Smooth muscle cell (in vitro differentiated cells): ENCODE data around the gene UGT2B7. TPM values are rescaled to one million over a fixed set of nuclear protein-coding genes. Genes with fewer than 3 reads are reported as not detected.
"Not testable (repeated sequence)": the region's sequence is repeated elsewhere in the genome, so short reads cannot be mapped to it uniquely, and the experiment has no call there.

ENCODE experiments used
- DNase-seq: peaks from one replicate; lab custom pipeline; 2025; ENCODE audit not compliant: unreplicated experiment; lab: John Stamatoyannopoulos, UW
- H2AFZ ChIP-seq: fragments of 200-600 bp; sonication (generic); 2 replicates; pipeline ENCODE4 v1.6.0; 2016; ENCODE audit warnings: antibody characterized with exemption, low read depth, mild to moderate bottlenecking
- H3F3A ChIP-seq: fragments of 200-600 bp; sonication (generic); 2 replicates; pipeline ENCODE4 v1.6.0; 2017; ENCODE audit warnings: antibody characterized with exemption, low read depth
- H3K27ac ChIP-seq: fragments of 200-600 bp; sonication (generic); 2 replicates; pipeline ENCODE4 v1.5.1; 2016; ENCODE audit warnings: low read depth, mild to moderate bottlenecking
- H3K27me3 ChIP-seq: fragments of 200-600 bp; sonication (generic); 2 replicates; pipeline ENCODE4 v1.6.1; 2016; ENCODE audit warnings: low read depth, mild to moderate bottlenecking
- H3K36me3 ChIP-seq: fragments of 200-600 bp; sonication (generic); 2 replicates; pipeline ENCODE4 v1.5.1; 2016; ENCODE audit warnings: low read depth
- H3K4me1 ChIP-seq: fragments of 200-600 bp; sonication (generic); 2 replicates; pipeline ENCODE4 v1.5.1; 2016; ENCODE audit warnings: low read depth
- H3K4me2 ChIP-seq: fragments of 200-600 bp; sonication (generic); 2 replicates; pipeline ENCODE4 v1.6.0; 2016; ENCODE audit warnings: mild to moderate bottlenecking
- H3K4me3 ChIP-seq: fragments of 200-600 bp; sonication (generic); 2 replicates; pipeline ENCODE4 v1.5.1; 2016; ENCODE audit warnings: mild to moderate bottlenecking
- H3K79me2 ChIP-seq: fragments of 200-600 bp; sonication (generic); 2 replicates; pipeline ENCODE4 v1.6.0; 2016; ENCODE audit warnings: low read depth, mild to moderate bottlenecking
- H3K9ac ChIP-seq: fragments of 200-600 bp; sonication (generic); 2 replicates; pipeline ENCODE4 v1.6.0; 2016; ENCODE audit warnings: low read depth
- H3K9me3 ChIP-seq: fragments of 200-600 bp; sonication (generic); replicated peaks from 2 replicates; pipeline ENCODE4 v1.5.1; 2016; ENCODE audit warnings: low read depth
- H4K20me1 ChIP-seq: fragments of 200-600 bp; sonication (generic); 2 replicates; pipeline ENCODE4 v1.6.0; 2016; ENCODE audit warnings: low read depth
- CTCF ChIP-seq: fragments of 200-600 bp; sonication (generic); IDR thresholded peaks from 2 replicates; pipeline ENCODE4 v1.5.1; 2017; ENCODE audit warnings: borderline replicate concordance, mild to moderate bottlenecking, antibody characterized with exemption; ENCODE audit not compliant: insufficient read depth, poor library complexity, severe bottlenecking
- WGBS: methylation state at CpG from one replicate; pipeline ENCODE4 v1.1.7; 2016; ENCODE audit warnings: low lambda C conversion rate; 5-methylcytosine and 5-hydroxymethylcytosine counted together
- polyA plus RNA-seq: library from polyadenylated mRNA; unstranded; fragments of >200 nt; fragmentation: Nextera tagmentation; extraction: Ambion mirVana; gene quantifications from 2 replicates; pipeline ENCODE4 v1.2.1, GENCODE V29; 2016
- total RNA-seq: library from RNA; depleted of rRNA; stranded (reverse); fragments of >200 nt; gene quantifications from 2 replicates; pipeline ENCODE4 v1.2.3, GENCODE V29; 2014

Gene UGT2B7
- total RNA-seq (0.45 and 6.5 TPM in 2 replicates), polyA plus RNA-seq (2.6 and 3.6 TPM in 2 replicates)

- Histone ChIP-seq H3F3A (no peaks in the 10 kb centered on the region), H2AFZ (peak within 1 kb of the TSS; percentile 75), H4K20me1 (no peaks in the 10 kb centered on the region), H3K4me2 (no peak within 1 kb of the TSS), H3K9ac (no peak within 1 kb of the TSS), H3K4me3 (no peak within 1 kb of the TSS), H3K27me3 (no peaks in the 10 kb centered on the region), H3K9me3 (no peaks in the 10 kb centered on the region), H3K79me2 (no peaks in the 10 kb centered on the region), H3K27ac (no peak within 1 kb of the TSS), H3K4me1 (peaks cover 3% of the 10 kb centered on the region), H3K36me3 (no peaks in the 10 kb centered on the region)
- no peak for TF ChIP-seq CTCF
- no peak for DNase-seq
Measured at GRCh38 chr4:69096111-69096656, at the start of gene UGT2B7. Gene UGT2B7, plus strand, starts transcription at chr4:69096474. Its CDS starts 47 bp downstream, at chr4:69096521.

- no peak overlapping the region for H3K9ac ChIP-seq
- H3K9me3 ChIP-seq: no peaks in the 10 kb centered on the region
- peak overlapping the region; percentile 86 for H3K27ac ChIP-seq
- H3K4me2 ChIP-seq: no peak overlapping the region
- no peak overlapping the region for H3K4me3 ChIP-seq
- H3K4me1 ChIP-seq: peaks cover 6% of the 10 kb centered on the region
- H3K79me2 ChIP-seq: no peaks in the 10 kb centered on the region
- no peaks in the 10 kb centered on the region for H3K36me3 ChIP-seq
- no peak overlapping the region for H2AFZ ChIP-seq
- H3F3A ChIP-seq: no peaks in the 10 kb centered on the region
- DNase-seq: no peak
- no peaks in the 10 kb centered on the region for H3K27me3 ChIP-seq
- no peak for TF ChIP-seq CTCF
- no peaks in the 10 kb centered on the region for H4K20me1 ChIP-seq
Measured at GRCh38 chr4:69049860-69050259, 46.4 kb upstream of the UGT2B7 start.

GRCh38 chr4:69050853-69051575 lies 45.3 kb upstream of the UGT2B7 start:
- H3K27ac ChIP-seq: peak overlapping the region; percentile 86

GRCh38 chr4:69051576-69051943 lies 44.7 kb upstream of the UGT2B7 start:
- H3K9me3 ChIP-seq: no peaks in the 10 kb centered on the region
- no peaks in the 10 kb centered on the region for H3K79me2 ChIP-seq
- TF ChIP-seq CTCF: no peak
- H3K36me3 ChIP-seq: no peaks in the 10 kb centered on the region
- DNase-seq: no peak
- H3K4me2 ChIP-seq: peak overlapping the region; percentile 51
- peaks cover 6% of the 10 kb centered on the region for H3K4me1 ChIP-seq
- H3F3A ChIP-seq: peaks cover 5% of the 10 kb centered on the region
- no peak overlapping the region for H3K4me3 ChIP-seq
- H3K9ac ChIP-seq: peak overlapping the region; percentile 58
- no peaks in the 10 kb centered on the region for H4K20me1 ChIP-seq
- 99% methylated on average over 4 of the region's 4 CpGs for WGBS
- H3K27me3 ChIP-seq: no peaks in the 10 kb centered on the region
- peak overlapping the region; percentile 92 for H2AFZ ChIP-seq
- H3K27ac ChIP-seq: peak overlapping the region; percentile 86

More at GRCh38 chr4:69050853-69051575, 45.3 kb upstream of the UGT2B7 start:
- peak overlapping the region; percentile 58 for H3K9ac ChIP-seq
- not testable (repeated sequence) for H3F3A ChIP-seq, DNase-seq, H3K9me3 ChIP-seq, H3K4me1 ChIP-seq, H3K4me3 ChIP-seq, H3K27me3 ChIP-seq, H3K79me2 ChIP-seq, H3K36me3 ChIP-seq, H4K20me1 ChIP-seq
- H2AFZ ChIP-seq: peak overlapping the region; percentile 92
- peak overlapping the region; percentile 51 for H3K4me2 ChIP-seq
- WGBS: 38% methylated on average over 12 of the region's 12 CpGs

GRCh38 chr4:69053309-69053885 lies 42.9 kb upstream of the UGT2B7 start:
- H3K36me3 ChIP-seq, H3F3A ChIP-seq, H3K4me3 ChIP-seq, H3K27me3 ChIP-seq, H3K9me3 ChIP-seq, DNase-seq, H3K9ac ChIP-seq, H3K4me2 ChIP-seq, H4K20me1 ChIP-seq, H2AFZ ChIP-seq, H3K79me2 ChIP-seq: not testable (repeated sequence)
- 86% methylated on average over 7 of the region's 7 CpGs for WGBS
- Histone ChIP-seq H3K27ac (peak overlapping the region; percentile 94), H3K4me1 (peaks cover 20% of the 10 kb centered on the region)

- DNase-seq, H3F3A ChIP-seq, H4K20me1 ChIP-seq, H3K9me3 ChIP-seq, H3K4me3 ChIP-seq, H3K36me3 ChIP-seq, H3K27me3 ChIP-seq, H3K79me2 ChIP-seq: not testable (repeated sequence)
- Histone ChIP-seq H3K4me2 (peak overlapping the region; percentile 50), H3K27ac (peak overlapping the region; percentile 94), H3K4me1 (peaks cover 20% of the 10 kb centered on the region), H2AFZ (peak overlapping the region; percentile 33), H3K9ac (peak overlapping the region; percentile 67)
- 100% methylated on average over 1 of the region's 1 CpG for WGBS
Measured at GRCh38 chr4:69054033-69054432, 42.2 kb upstream of the UGT2B7 start.
